MM.1S (cell line): ENCODE data around the gene SHKBP1.
"Not testable (repeated sequence)": the region's sequence is repeated elsewhere in the genome, so short reads cannot be mapped to it uniquely, and the experiment has no call there.

Experiments used
- DNase-seq: peaks from one replicate; pipeline ENCODE4 v3.0.0-alpha.2; 2015
- H2AFZ ChIP-seq: fragments of 300-600 bp; sonication (generic); 2 replicates; pipeline ENCODE4 v1.6.0; 2016; ENCODE audit warnings: antibody characterized with exemption, low read length
- H3F3A ChIP-seq: fragments of 300-600 bp; sonication (generic); 2 replicates; pipeline ENCODE4 v1.6.1; 2016; ENCODE audit warnings: mild to moderate bottlenecking, antibody characterized with exemption, low read length, moderate library complexity, mixed read lengths; ENCODE audit not compliant: insufficient read depth
- H3K27ac ChIP-seq: fragments of 300-600 bp; sonication (generic); 2 replicates; pipeline ENCODE4 v1.5.1; 2016; ENCODE audit warnings: mild to moderate bottlenecking, low read length
- H3K27me3 ChIP-seq: fragments of 300-600 bp; sonication (generic); replicated peaks from 2 replicates; pipeline ENCODE4 v1.6.0; 2016; ENCODE audit warnings: low read length; ENCODE audit not compliant: insufficient read depth
- H3K36me3 ChIP-seq: fragments of 300-600 bp; sonication (generic); replicated peaks from 2 replicates; pipeline ENCODE4 v1.6.1; 2016; ENCODE audit warnings: mild to moderate bottlenecking, low read length, mixed read lengths; ENCODE audit not compliant: insufficient read depth
- H3K4me1 ChIP-seq: fragments of 300-600 bp; sonication (generic); 2 replicates; pipeline ENCODE4 v1.6.1; 2016; ENCODE audit warnings: low read length, mixed read lengths
- H3K4me2 ChIP-seq: fragments of 300-600 bp; sonication (generic); 2 replicates; pipeline ENCODE4 v1.6.0; 2016; ENCODE audit warnings: low read depth, low read length
- H3K4me3 ChIP-seq: fragments of 300-600 bp; sonication (generic); 2 replicates; pipeline ENCODE4 v1.5.1; 2016; ENCODE audit warnings: low read length, mixed read lengths
- H3K79me2 ChIP-seq: fragments of 300-600 bp; sonication (generic); 2 replicates; pipeline ENCODE4 v1.6.1; 2016; ENCODE audit warnings: mixed run types, low read length, mixed read lengths
- H3K9ac ChIP-seq: fragments of 300-600 bp; sonication (generic); 2 replicates; pipeline ENCODE4 v1.6.1; 2016; ENCODE audit warnings: low read length, mixed read lengths
- H3K9me2 ChIP-seq: fragments of 300-600 bp; sonication (generic); replicated peaks from 2 replicates; pipeline ENCODE4 v1.6.1; 2016; ENCODE audit warnings: mild to moderate bottlenecking, low read length, mixed read lengths; ENCODE audit not compliant: insufficient read depth
- H3K9me3 ChIP-seq: fragments of 300-600 bp; sonication (generic); replicated peaks from 2 replicates; pipeline ENCODE4 v1.6.1; 2016; ENCODE audit warnings: mild to moderate bottlenecking, low read length, mixed read lengths; ENCODE audit not compliant: insufficient read depth
- H4K20me1 ChIP-seq: fragments of 300-600 bp; sonication (generic); 2 replicates; pipeline ENCODE4 v1.6.1; 2016; ENCODE audit warnings: mild to moderate bottlenecking, low read length, moderate library complexity, mixed read lengths; ENCODE audit not compliant: insufficient read depth
- EZH2 ChIP-seq: fragments of 300-600 bp; sonication (generic); optimal IDR thresholded peaks from 2 replicates; pipeline ENCODE3; 2017; ENCODE audit warnings: low read depth, mild to moderate bottlenecking, antibody characterized with exemption, low read length, mixed read lengths
- EZH2phosphoT487 ChIP-seq: fragments of 300-600 bp; sonication (generic); IDR thresholded peaks from 2 replicates; pipeline ENCODE4 v1.6.1; 2018; ENCODE audit warnings: antibody characterized with exemption, low read length
- TF ChIP-seq, protein P1 (sequence below): fragments of 300-600 bp; sonication (generic); IDR thresholded peaks from 2 replicates; pipeline ENCODE4 v1.5.1; 2016; ENCODE audit warnings: antibody characterized with exemption, low read length, mixed read lengths

Gene SHKBP1

GRCh38 chr19:40590464-40591265 lies 14.0 kb downstream of the SHKBP1 start:
- no peaks in the 10 kb centered on the region for H3K79me2 ChIP-seq
- no peak overlapping the region for H2AFZ ChIP-seq
- no peaks in the 10 kb centered on the region for H3K9me2 ChIP-seq
- H3K4me1 ChIP-seq = no peaks in the 10 kb centered on the region; the same call in 1 of the 2 replicates
- TF ChIP-seq EZH2 (no peak), EZH2phosphoT487 (no peak)
- TF ChIP-seq, protein P1, sequence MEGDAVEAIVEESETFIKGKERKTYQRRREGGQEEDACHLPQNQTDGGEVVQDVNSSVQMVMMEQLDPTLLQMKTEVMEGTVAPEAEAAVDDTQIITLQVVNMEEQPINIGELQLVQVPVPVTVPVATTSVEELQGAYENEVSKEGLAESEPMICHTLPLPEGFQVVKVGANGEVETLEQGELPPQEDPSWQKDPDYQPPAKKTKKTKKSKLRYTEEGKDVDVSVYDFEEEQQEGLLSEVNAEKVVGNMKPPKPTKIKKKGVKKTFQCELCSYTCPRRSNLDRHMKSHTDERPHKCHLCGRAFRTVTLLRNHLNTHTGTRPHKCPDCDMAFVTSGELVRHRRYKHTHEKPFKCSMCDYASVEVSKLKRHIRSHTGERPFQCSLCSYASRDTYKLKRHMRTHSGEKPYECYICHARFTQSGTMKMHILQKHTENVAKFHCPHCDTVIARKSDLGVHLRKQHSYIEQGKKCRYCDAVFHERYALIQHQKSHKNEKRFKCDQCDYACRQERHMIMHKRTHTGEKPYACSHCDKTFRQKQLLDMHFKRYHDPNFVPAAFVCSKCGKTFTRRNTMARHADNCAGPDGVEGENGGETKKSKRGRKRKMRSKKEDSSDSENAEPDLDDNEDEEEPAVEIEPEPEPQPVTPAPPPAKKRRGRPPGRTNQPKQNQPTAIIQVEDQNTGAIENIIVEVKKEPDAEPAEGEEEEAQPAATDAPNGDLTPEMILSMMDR = no peak
- H3K27ac ChIP-seq = no peak overlapping the region
- H3K9me3 ChIP-seq = no peaks in the 10 kb centered on the region
- H3K4me3 ChIP-seq = no peak overlapping the region
- no peak overlapping the region for H3K4me2 ChIP-seq
- H4K20me1 ChIP-seq = no peaks in the 10 kb centered on the region
- no peak for DNase-seq
- no peaks in the 10 kb centered on the region; the same call in 1 of the 2 replicates for H3K27me3 ChIP-seq
- no peaks in the 10 kb centered on the region for H3F3A ChIP-seq
- H3K36me3 ChIP-seq = no peaks in the 10 kb centered on the region
- no peak overlapping the region for H3K9ac ChIP-seq

- not testable (repeated sequence) for H3K4me3 ChIP-seq, H3K4me1 ChIP-seq, H3F3A ChIP-seq, H3K9ac ChIP-seq, H3K79me2 ChIP-seq, H3K27me3 ChIP-seq, H3K9me3 ChIP-seq, H4K20me1 ChIP-seq, DNase-seq, H3K27ac ChIP-seq, H2AFZ ChIP-seq, H3K36me3 ChIP-seq, H3K9me2 ChIP-seq, H3K4me2 ChIP-seq
These were observed 15.1 kb downstream of the SHKBP1 start for GRCh38 chr19:40591724-40592123.

GRCh38 chr19:40592170-40592569 lies 15.5 kb downstream of the SHKBP1 start:
- Histone ChIP-seq H4K20me1 (no peaks in the 10 kb centered on the region), H3K79me2 (no peaks in the 10 kb centered on the region), H3K9me2 (no peaks in the 10 kb centered on the region), H3K27me3 (peaks cover 10% of the 10 kb centered on the region), H3K4me2 (no peak overlapping the region), H3K9ac (no peak overlapping the region), H3F3A (no peaks in the 10 kb centered on the region), H3K4me3 (no peak overlapping the region), H3K4me1 (no peaks in the 10 kb centered on the region), H2AFZ (no peak overlapping the region), H3K36me3 (no peaks in the 10 kb centered on the region), H3K9me3 (no peaks in the 10 kb centered on the region), H3K27ac (no peak overlapping the region)
- DNase-seq = peak; percentile 73
- no peak for TF ChIP-seq EZH2phosphoT487
- TF ChIP-seq, protein P1 = no peak
- no peak for TF ChIP-seq EZH2

GRCh38 chr19:40594255-40594654 lies 17.6 kb downstream of the SHKBP1 start:
- no peak overlapping the region for H3K4me3 ChIP-seq
- H3K4me2 ChIP-seq = no peak overlapping the region
- H3K79me2 ChIP-seq = no peaks in the 10 kb centered on the region

More at GRCh38 chr19:40594255-40594654, 17.6 kb downstream of the SHKBP1 start:
- Histone ChIP-seq H3K27ac (no peak overlapping the region), H2AFZ (no peak overlapping the region), H3K36me3 (no peaks in the 10 kb centered on the region), H3K27me3 (peaks cover 26% of the 10 kb centered on the region), H3F3A (peaks cover 5% of the 10 kb centered on the region; the same call in 1 of the 2 replicates), H3K4me1 (peaks cover 8% of the 10 kb centered on the region), H3K9me2 (no peaks in the 10 kb centered on the region), H3K9me3 (no peaks in the 10 kb centered on the region), H3K9ac (no peak overlapping the region), H4K20me1 (no peaks in the 10 kb centered on the region)
- DNase-seq = no peak
- TF ChIP-seq EZH2phosphoT487 = no peak
- TF ChIP-seq, protein P1 = no peak
- no peak for TF ChIP-seq EZH2
